GM23338 (cell line): Measurements from ENCODE around the gene EXOC3L4.

Experiments used
- CREB1 ChIP-seq: fragments of 250-450 bp; sonication (Bioruptor Pico); IDR thresholded peaks from 2 replicates; pipeline ENCODE4 v1.5.0; 2020; ENCODE audit warnings: low read depth, mild to moderate bottlenecking, moderate library complexity
- EZH2 ChIP-seq: fragments of 200-600 bp; sonication (generic); IDR thresholded peaks from one replicate; pipeline ENCODE4 v1.8.0; 2017; ENCODE audit warnings: antibody characterized with exemption, mild to moderate bottlenecking, low read depth; ENCODE audit not compliant: unreplicated experiment
- EZH2phosphoT487 ChIP-seq: fragments of 200-600 bp; sonication (generic); IDR thresholded peaks from one replicate; pipeline ENCODE4 v1.8.1; 2018; ENCODE audit warnings: antibody characterized with exemption; ENCODE audit not compliant: unreplicated experiment
- JUNB ChIP-seq: IDR thresholded peaks from one replicate; pipeline ENCODE4 v1.6.1; 2016; ENCODE audit warnings: antibody characterized with exemption; ENCODE audit not compliant: unreplicated experiment
- NANOG ChIP-seq: IDR thresholded peaks from 2 replicates; pipeline ENCODE4 v1.6.1; 2016; ENCODE audit warnings: antibody characterized with exemption, borderline replicate concordance
- POLR2AphosphoS5 ChIP-seq: IDR thresholded peaks from 2 replicates; pipeline ENCODE4 v1.6.1; 2016; ENCODE audit warnings: antibody characterized with exemption, low read depth
- STAT1 ChIP-seq: IDR thresholded peaks from one replicate; pipeline ENCODE4 v1.6.1; 2016; ENCODE audit warnings: antibody characterized with exemption; ENCODE audit not compliant: unreplicated experiment
- ZNF114 ChIP-seq: fragments of 250-450 bp; sonication (Bioruptor Pico); IDR thresholded peaks from 2 replicates; pipeline ENCODE4 v1.5.0; 2020; ENCODE audit warnings: mild to moderate bottlenecking, moderate library complexity
- ZNF331 ChIP-seq: fragments of 250-450 bp; sonication (Bioruptor Pico); IDR thresholded peaks from 2 replicates; pipeline ENCODE4 v1.5.0; 2020; ENCODE audit warnings: low read depth, mild to moderate bottlenecking, moderate library complexity
- TF ChIP-seq, protein P1 (sequence below), 2 experiments: fragments of 200-600 bp in 1 of 2; sonication (generic) in 1 of 2; conservative IDR thresholded peaks; 2 replicates each; pipeline versions ENCODE4 v1.5.1 to v1.6.1; 2016 to 2017; ENCODE audit warnings: antibody characterized with exemption in 2 of 2, low read depth in 2 of 2, mild to moderate bottlenecking in 2 of 2, moderate library complexity in 1 of 2
- TF ChIP-seq, protein P2 (sequence below): IDR thresholded peaks from one replicate; pipeline ENCODE4 v1.6.1; 2018; ENCODE audit warnings: antibody characterized with exemption; ENCODE audit not compliant: unreplicated experiment
- TF ChIP-seq, protein P3 (sequence below): IDR thresholded peaks from 2 replicates; pipeline ENCODE4 v1.6.1; 2016; ENCODE audit warnings: antibody characterized with exemption

DNA sequence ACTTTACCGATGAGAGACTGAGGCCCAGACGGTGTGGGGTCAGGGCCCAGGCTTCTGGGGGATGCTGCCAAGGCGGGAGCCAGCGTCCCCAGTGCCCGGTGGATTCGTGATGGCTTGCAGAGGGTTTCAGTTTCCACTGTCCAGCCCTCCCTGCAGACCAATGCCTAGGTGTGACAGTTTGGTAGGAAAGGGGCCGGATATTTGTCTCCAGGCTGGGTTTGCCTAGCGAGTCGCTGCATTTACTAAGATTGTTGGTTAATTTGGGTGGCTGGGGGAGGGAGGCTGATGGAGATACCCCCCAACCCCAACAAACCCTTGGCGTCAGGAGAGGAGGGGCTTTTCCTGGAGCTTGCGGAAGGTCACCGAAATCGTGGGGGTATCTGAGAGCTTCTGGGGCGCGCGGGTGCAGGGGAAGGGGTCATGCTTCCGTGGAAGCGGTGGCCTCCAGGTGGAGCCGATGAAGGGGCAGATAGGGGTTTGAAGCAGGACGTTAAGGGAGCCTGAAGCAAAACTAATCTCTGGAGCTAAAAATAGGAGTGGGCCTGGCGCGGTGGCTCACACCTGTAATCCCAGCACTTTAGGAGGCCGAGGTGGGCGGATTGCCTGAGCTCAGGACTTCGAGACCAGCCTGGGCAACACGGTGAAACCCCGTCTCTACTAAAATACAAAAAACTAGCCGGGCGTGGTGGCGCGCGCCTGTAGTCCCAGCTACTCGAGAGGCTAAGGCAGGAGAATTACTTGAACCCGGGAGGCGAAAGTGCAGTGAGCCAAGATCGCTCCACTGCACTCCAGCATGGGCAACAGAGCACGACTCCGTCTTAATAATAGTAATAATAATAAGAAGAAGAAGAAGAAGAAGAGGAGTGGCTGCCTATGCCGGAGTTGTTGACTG lies 36.1 kb upstream of the EXOC3L4 start:
- TF ChIP-seq, protein P1, sequence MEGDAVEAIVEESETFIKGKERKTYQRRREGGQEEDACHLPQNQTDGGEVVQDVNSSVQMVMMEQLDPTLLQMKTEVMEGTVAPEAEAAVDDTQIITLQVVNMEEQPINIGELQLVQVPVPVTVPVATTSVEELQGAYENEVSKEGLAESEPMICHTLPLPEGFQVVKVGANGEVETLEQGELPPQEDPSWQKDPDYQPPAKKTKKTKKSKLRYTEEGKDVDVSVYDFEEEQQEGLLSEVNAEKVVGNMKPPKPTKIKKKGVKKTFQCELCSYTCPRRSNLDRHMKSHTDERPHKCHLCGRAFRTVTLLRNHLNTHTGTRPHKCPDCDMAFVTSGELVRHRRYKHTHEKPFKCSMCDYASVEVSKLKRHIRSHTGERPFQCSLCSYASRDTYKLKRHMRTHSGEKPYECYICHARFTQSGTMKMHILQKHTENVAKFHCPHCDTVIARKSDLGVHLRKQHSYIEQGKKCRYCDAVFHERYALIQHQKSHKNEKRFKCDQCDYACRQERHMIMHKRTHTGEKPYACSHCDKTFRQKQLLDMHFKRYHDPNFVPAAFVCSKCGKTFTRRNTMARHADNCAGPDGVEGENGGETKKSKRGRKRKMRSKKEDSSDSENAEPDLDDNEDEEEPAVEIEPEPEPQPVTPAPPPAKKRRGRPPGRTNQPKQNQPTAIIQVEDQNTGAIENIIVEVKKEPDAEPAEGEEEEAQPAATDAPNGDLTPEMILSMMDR (conservative IDR thresholded peaks at IDR 0.05; ENCODE audit: low read depth in 2 of 2): peak in 1 of 2 experiments; percentile 28; a peak in 1 of 4 replicates
- no peak for TF ChIP-seq CREB1 (CRISPR knock-in tag)
- TF ChIP-seq NANOG: no peak
- no peak for TF ChIP-seq EZH2
- no peak for TF ChIP-seq POLR2AphosphoS5
- TF ChIP-seq, protein P2, sequence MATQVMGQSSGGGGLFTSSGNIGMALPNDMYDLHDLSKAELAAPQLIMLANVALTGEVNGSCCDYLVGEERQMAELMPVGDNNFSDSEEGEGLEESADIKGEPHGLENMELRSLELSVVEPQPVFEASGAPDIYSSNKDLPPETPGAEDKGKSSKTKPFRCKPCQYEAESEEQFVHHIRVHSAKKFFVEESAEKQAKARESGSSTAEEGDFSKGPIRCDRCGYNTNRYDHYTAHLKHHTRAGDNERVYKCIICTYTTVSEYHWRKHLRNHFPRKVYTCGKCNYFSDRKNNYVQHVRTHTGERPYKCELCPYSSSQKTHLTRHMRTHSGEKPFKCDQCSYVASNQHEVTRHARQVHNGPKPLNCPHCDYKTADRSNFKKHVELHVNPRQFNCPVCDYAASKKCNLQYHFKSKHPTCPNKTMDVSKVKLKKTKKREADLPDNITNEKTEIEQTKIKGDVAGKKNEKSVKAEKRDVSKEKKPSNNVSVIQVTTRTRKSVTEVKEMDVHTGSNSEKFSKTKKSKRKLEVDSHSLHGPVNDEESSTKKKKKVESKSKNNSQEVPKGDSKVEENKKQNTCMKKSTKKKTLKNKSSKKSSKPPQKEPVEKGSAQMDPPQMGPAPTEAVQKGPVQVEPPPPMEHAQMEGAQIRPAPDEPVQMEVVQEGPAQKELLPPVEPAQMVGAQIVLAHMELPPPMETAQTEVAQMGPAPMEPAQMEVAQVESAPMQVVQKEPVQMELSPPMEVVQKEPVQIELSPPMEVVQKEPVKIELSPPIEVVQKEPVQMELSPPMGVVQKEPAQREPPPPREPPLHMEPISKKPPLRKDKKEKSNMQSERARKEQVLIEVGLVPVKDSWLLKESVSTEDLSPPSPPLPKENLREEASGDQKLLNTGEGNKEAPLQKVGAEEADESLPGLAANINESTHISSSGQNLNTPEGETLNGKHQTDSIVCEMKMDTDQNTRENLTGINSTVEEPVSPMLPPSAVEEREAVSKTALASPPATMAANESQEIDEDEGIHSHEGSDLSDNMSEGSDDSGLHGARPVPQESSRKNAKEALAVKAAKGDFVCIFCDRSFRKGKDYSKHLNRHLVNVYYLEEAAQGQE: no peak
- TF ChIP-seq EZH2phosphoT487: no peak
- no peak for TF ChIP-seq ZNF114 (CRISPR knock-in tag)
- no peak for TF ChIP-seq STAT1
- no peak for TF ChIP-seq ZNF331 (CRISPR knock-in tag)
- TF ChIP-seq, protein P3, sequence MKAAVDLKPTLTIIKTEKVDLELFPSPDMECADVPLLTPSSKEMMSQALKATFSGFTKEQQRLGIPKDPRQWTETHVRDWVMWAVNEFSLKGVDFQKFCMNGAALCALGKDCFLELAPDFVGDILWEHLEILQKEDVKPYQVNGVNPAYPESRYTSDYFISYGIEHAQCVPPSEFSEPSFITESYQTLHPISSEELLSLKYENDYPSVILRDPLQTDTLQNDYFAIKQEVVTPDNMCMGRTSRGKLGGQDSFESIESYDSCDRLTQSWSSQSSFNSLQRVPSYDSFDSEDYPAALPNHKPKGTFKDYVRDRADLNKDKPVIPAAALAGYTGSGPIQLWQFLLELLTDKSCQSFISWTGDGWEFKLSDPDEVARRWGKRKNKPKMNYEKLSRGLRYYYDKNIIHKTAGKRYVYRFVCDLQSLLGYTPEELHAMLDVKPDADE: no peak
- no peak for TF ChIP-seq JUNB
